Panc1 (cell line): ENCODE measurements around the gene IKZF3. TPM values are rescaled to one million over a fixed set of nuclear protein-coding genes. Genes with fewer than 3 reads are reported as not detected.

Experiments used
- ATAC-seq: fragments of 200-7000 bp; cut with Tn5 transposase; 2 replicates; pipeline ENCODE4 v1.9.1; 2020; ENCODE audit warnings: mild to moderate bottlenecking, moderate library complexity
- BruUV-seq: library from RNA; stranded (reverse); fragments of 400-500 nt; replicated peaks from 2 replicates; lab custom pipeline; 2021; lab: Mats Ljungman, UMichigan
- CTCF ChIA-PET: fragments of 300-600 bp; sonication (Branson Sonifier 250); formaldehyde crosslinking; loops from one replicate; lab custom pipeline; 2022; ENCODE audit warnings: antibody characterized with exemption; lab: Charles Lee
- POLR2A ChIA-PET: fragments of 300-600 bp; sonication (Branson Sonifier 250); formaldehyde crosslinking; loops from one replicate; lab custom pipeline; 2022; ENCODE audit warnings: antibody characterized with exemption; lab: Charles Lee
- DNase-seq: peaks from one replicate; pipeline ENCODE4 v3.0.0-alpha.2; 2010; ENCODE audit warnings: low read depth, low spot score
- H3K27ac ChIP-seq: 2 replicates; pipeline ENCODE4 v1.5.1; 2011; ENCODE audit warnings: mild to moderate bottlenecking, low read length, inconsistent platforms
- H3K27me3 ChIP-seq: fragments of 200-500 bp; sonication (Bioruptor generic); 2 replicates; pipeline ENCODE4 v1.6.0; 2014; ENCODE audit warnings: low read length, inconsistent platforms; ENCODE audit not compliant: control insufficient read depth, insufficient read depth
- H3K36me3 ChIP-seq: fragments of 200-500 bp; sonication (Bioruptor generic); 2 replicates; pipeline ENCODE4 v1.5.1; 2014; ENCODE audit warnings: inconsistent platforms, mild to moderate bottlenecking, low read length, moderate library complexity; ENCODE audit not compliant: control insufficient read depth, insufficient read depth
- H3K4me1 ChIP-seq: 2 replicates; pipeline ENCODE4 v1.5.1; 2011; ENCODE audit warnings: inconsistent platforms, mild to moderate bottlenecking, low read length, moderate library complexity; ENCODE audit not compliant: control insufficient read depth, insufficient read depth
- H3K4me3 ChIP-seq, 2 experiments: 2 replicates each; pipeline ENCODE4 v1.5.1; 2011 to 2012; ENCODE audit warnings: low read depth in 2 of 2, low read length in 2 of 2, mild to moderate bottlenecking in 2 of 2, inconsistent platforms in 1 of 2, moderate library complexity in 1 of 2
- H3K9me3 ChIP-seq: fragments of 200-500 bp; sonication (Bioruptor generic); 2 replicates; pipeline ENCODE4 v1.5.1; 2014; ENCODE audit warnings: low read depth, mild to moderate bottlenecking, inconsistent platforms, low read length, moderate library complexity; ENCODE audit not compliant: control insufficient read depth, insufficient read depth
- CTCF ChIP-seq: fragments of 450-650 bp; IDR thresholded peaks from 2 replicates; pipeline ENCODE4 v1.5.1; 2017; ENCODE audit warnings: mild to moderate bottlenecking
- POLR2AphosphoS5 ChIP-seq: IDR thresholded peaks from 2 replicates; pipeline ENCODE4 v1.6.1; 2012; ENCODE audit warnings: mild to moderate bottlenecking, low read depth, low read length, moderate library complexity
- REST ChIP-seq, 2 experiments: IDR thresholded peaks; 2 replicates each; pipeline ENCODE4 v1.6.1; 2011 to 2012; ENCODE audit warnings: low read depth in 2 of 2, control low read depth in 1 of 2, low read length in 1 of 2, mild to moderate bottlenecking in 1 of 2, moderate library complexity in 1 of 2; ENCODE audit not compliant: insufficient read depth in 1 of 2
- SIN3A ChIP-seq: IDR thresholded peaks from 2 replicates; pipeline ENCODE4 v1.6.1; 2012; ENCODE audit warnings: low read depth, mild to moderate bottlenecking, low read length, moderate library complexity, borderline replicate concordance; ENCODE audit not compliant: insufficient read depth
- TCF7L2 ChIP-seq: IDR thresholded peaks from 2 replicates; pipeline ENCODE4 v1.6.1; 2011; ENCODE audit warnings: mild to moderate bottlenecking, low read depth, low read length, inconsistent platforms
- in situ Hi-C: cut with HindIII; loops from 2 replicates; pipeline ENCODE4 v1.10.0; 2016; ENCODE audit warnings: low sequenced_read_pairs, low pct_unique_long_range_greater_than_20kb
- intact Hi-C: fragments of 100-400 bp; cut with micrococcal nuclease; formaldehyde crosslinking; loops from one replicate; pipeline ENCODE4 v1.10.0; 2022; ENCODE audit not compliant: unreplicated experiment
- total RNA-seq: library from RNA; stranded (reverse); gene quantifications from one replicate; pipeline ENCODE4 v1.2.1, GENCODE V29; 2021; ENCODE audit not compliant: unreplicated experiment

The IKZF3 gene
- total RNA-seq, 1 experiment from 2014 or later = 0.59 TPM

DNA sequence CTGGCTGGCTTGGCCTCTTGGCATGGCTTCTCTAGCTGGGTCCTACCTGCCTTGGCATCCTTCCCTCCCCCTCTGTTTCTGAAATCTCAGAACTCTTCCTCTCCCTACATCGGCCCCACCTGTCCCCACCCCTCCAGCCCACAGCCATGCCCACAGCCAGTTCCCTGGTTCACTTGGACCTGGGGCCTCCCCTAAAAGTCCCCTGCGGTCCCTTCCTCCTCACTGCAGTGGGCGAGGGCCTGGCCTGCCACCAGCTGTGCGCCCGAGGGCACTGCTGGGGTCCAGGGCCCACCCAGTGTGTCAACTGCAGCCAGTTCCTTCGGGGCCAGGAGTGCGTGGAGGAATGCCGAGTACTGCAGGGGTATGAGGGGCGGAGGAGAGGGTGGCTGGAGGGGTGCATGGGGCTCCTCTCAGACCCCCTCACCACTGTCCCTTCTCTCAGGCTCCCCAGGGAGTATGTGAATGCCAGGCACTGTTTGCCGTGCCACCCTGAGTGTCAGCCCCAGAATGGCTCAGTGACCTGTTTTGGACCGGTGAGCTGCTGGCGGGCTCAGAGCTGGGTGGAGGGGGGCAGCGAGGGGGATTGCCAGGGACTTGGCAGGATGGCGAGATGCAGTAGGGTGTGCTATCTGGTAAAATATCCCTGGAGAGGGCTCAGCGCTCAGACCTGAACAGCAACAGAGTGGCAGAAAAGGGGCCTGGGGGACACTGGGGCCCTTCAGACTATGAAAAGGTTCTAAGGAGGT lies 147.9 kb downstream of the IKZF3 start:
- BruUV-seq = no TSS peak
- no peak for TF ChIP-seq CTCF
- no peak for TF ChIP-seq POLR2AphosphoS5
- no peak for TF ChIP-seq REST (IDR thresholded peaks at IDR 0.05; ENCODE audit: insufficient read depth in 1 of 2, low read depth in 2 of 2, low read length in 1 of 2)
- TF ChIP-seq SIN3A = no peak
- TF ChIP-seq TCF7L2 = no peak
- DNase-seq (no peak), ATAC-seq (no peak)
- no peaks in the 10 kb centered on the region for H3K36me3 ChIP-seq
- H3K27me3 ChIP-seq = no peaks in the 10 kb centered on the region
- ChIA-PET CTCF (no interaction called here), POLR2A (no interaction called here)
- no peaks in the 10 kb centered on the region for H3K9me3 ChIP-seq
- intact Hi-C loops = no loop called here
- H3K4me1 ChIP-seq = no peaks in the 10 kb centered on the region
- in situ Hi-C loops = no loop called here
- no peak overlapping the region for H3K27ac ChIP-seq
- H3K4me3 ChIP-seq = no peak overlapping the region

DNA sequence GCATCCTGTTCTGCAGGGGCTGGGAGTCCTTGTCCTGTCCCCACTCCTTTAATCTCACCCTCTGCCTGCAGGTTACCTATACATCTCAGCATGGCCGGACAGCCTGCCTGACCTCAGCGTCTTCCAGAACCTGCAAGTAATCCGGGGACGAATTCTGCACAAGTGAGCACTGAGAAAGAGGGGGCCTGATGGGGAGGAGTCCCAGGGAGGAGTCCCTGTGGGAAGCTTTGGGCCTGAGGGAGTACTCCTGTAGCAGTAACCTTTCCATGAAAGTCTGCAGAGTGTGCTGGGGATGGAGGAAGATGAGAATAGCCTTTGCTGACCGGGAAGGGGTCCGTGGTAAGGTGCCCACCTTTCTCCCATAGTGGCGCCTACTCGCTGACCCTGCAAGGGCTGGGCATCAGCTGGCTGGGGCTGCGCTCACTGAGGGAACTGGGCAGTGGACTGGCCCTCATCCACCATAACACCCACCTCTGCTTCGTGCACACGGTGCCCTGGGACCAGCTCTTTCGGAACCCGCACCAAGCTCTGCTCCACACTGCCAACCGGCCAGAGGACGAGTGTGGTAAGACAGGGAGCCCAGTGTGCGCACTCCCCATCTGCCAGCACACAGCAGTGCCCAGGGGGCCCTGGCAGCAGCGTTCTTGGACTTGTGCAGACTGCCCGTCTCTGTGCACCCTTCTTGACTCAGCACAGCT lies 148.6 kb downstream of the IKZF3 start:
- Histone ChIP-seq H3K27me3 (no peaks in the 10 kb centered on the region), H3K36me3 (no peaks in the 10 kb centered on the region), H3K4me3 (no peak overlapping the region), H3K9me3 (no peaks in the 10 kb centered on the region), H3K27ac (no peak overlapping the region), H3K4me1 (no peaks in the 10 kb centered on the region)
- no peak for TF ChIP-seq REST (IDR thresholded peaks at IDR 0.05; ENCODE audit: insufficient read depth in 1 of 2, low read depth in 2 of 2, low read length in 1 of 2)
- TF ChIP-seq CTCF = no peak
- no peak for TF ChIP-seq TCF7L2
- TF ChIP-seq POLR2AphosphoS5 = no peak
- TF ChIP-seq SIN3A = no peak
- DNase-seq (no peak), ATAC-seq (no peak)
- intact Hi-C loops (no loop called here), in situ Hi-C loops (no loop called here)
- POLR2A ChIA-PET = interaction anchor here (0.6 kb wide), 1 partner anchor 41 kb away, joined by 3 read pairs; no protein-coding TSS in a partner anchor
- CTCF ChIA-PET = interaction anchor here (0.5 kb wide), 1 partner anchor 93 kb away, joined by 10 read pairs; no protein-coding TSS in a partner anchor
- no TSS peak for BruUV-seq
